IPS-11a (cell line): ENCODE data around the gene PCDHB6.
"Not testable (repeated sequence)": the region's sequence is repeated elsewhere in the genome, so short reads cannot be mapped to it uniquely, and the experiment has no call there.

ENCODE experiments used
- H3K4me3 ChIP-seq: one replicate; pipeline ENCODE4 v1.5.1; 2013; ENCODE audit warnings: low read depth, low read length, control low read depth

PCDHB6 gene

DNA sequence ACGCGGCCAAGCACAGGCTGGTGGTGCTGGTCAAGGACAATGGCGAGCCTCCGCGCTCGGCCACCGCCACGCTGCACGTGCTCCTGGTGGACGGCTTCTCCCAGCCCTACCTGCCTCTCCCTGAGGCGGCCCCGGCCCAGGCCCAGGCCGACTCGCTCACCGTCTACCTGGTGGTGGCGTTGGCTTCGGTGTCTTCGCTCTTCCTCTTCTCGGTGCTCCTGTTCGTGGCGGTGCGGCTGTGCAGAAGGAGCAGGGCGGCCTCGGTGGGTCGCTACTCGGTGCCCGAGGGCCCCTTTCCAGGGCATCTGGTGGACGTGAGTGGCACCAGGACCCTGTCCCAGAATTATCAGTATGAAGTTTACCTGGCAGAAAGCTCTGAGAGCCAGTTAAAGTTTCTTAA, 8.0 kb downstream of the PCDHB6 start:
- not testable (repeated sequence) for H3K4me3 ChIP-seq

DNA sequence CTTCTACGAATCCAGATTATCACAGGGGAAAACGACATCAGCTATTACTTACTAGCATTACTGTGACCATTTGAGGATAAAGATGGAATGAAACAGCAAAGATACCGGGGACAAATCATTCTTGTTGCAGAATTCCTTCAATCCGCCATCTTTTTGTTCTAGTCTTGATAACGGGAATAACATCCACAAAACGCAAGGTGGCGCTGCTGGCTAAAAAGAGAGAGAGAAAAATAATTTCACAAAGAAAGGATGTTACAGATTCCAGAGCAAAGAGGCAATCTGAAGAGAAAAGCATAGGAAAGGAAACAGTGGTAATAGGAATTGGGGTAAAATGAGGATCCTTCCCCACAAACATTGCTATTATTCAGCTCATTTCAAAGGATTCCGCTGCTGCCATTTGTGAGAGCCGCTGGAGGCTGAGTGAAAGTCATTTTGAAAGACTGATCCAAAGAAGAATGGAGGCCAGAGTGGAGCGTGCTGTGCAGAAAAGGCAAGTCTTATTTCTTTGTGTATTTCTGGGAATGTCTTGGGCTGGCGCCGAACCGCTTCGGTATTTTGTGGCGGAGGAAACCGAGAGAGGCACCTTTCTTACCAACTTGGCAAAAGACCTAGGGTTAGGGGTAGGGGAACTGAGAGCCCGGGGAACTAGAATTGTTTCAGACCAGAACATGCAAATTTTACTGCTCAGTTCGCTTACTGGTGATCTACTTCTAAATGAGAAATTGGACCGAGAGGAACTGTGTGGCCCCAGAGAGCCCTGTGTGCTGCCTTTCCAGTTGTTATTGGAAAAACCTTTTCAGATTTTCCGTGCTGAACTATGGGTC, 22.7 kb downstream of the PCDHB6 start, which contains the start of gene PCDHB7:
Gene PCDHB7, plus strand, starts transcription at position 264 of the 824 bp plus-strand sequence. Its CDS starts 192 bp downstream, at position 456.
- no peak within 1 kb of the TSS for H3K4me3 ChIP-seq

DNA sequence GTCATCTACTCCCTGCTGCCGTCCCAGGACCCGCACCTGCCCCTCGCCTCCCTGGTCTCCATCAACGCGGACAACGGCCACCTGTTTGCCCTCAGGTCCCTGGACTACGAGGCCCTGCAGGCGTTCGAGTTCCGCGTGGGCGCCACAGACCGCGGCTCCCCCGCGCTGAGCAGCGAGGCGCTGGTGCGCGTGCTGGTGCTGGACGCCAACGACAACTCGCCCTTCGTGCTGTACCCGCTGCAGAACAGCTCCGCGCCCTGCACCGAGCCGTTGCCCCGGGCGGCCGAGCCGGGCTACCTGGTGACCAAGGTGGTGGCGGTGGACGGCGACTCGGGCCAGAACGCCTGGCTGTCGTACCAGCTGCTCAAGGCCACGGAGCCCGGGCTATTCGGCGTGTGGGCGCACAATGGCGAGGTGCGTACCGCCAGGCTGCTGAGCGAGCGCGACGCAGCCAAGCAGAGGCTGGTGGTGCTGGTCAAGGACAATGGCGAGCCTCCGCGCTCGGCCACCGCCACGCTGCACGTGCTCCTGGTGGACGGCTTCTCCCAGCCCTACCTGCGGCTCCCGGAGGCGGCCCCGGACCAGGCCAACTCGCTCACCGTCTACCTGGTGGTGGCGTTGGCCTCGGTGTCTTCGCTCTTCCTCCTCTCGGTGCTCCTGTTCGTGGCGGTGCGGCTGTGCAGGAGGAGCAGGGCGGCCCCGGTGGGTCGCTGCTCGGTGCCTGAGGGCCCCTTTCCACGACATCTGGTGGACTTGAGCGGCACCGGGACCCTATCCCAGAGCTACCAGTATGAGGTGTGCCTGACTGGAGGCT, 24.6 kb downstream of the PCDHB6 start:
- H3K4me3 ChIP-seq: not testable (repeated sequence)

DNA sequence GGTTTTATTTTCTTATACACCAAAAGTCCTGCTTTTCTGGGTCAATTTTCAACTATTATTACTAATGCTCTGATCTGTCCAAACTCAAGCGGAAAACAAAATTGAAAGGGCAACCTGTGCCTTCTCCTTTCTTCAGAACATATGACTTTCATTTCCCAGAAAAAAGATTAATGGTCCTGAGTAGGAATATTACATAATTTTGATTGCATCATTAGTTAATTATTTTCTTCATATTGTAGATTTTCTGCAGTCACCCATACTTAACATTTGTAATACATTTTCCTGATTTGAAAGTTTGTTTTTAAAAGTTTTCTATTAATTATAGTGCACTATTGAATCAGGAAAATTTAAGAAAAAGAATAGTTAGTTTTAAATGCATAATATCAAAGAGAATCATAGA, 26.1 kb downstream of the PCDHB6 start:
- no peak overlapping the region for H3K4me3 ChIP-seq

- not testable (repeated sequence) for H3K4me3 ChIP-seq
Measured at GRCh38 chr5:141177577-141178191, 27.8 kb downstream of the PCDHB6 start, which contains the start of gene PCDHB8. Gene PCDHB8 (plus strand): TSS chr5:141177790. CDS start chr5:141178035, 245 bp downstream.

DNA sequence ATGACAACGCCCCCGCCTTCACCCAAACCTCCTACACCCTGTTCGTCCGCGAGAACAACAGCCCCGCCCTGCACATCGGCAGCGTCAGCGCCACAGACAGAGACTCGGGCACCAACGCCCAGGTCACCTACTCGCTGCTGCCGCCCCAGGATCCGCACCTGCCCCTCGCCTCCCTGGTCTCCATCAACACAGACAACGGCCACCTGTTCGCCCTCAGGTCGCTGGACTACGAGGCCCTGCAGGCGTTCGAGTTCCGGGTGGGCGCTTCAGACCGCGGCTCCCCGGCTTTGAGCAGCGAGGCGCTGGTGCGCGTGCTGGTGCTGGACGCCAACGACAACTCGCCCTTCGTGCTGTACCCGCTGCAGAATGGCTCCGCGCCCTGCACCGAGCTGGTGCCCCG, 29.5 kb downstream of the PCDHB6 start:
- H3K4me3 ChIP-seq: not testable (repeated sequence)

GRCh38 chr5:141179876-141180275, 30.0 kb downstream of the PCDHB6 start:
- not testable (repeated sequence) for H3K4me3 ChIP-seq

- H3K4me3 ChIP-seq: no peak overlapping the region
Measured at GRCh38 chr5:141180313-141180712, 30.5 kb downstream of the PCDHB6 start.

DNA sequence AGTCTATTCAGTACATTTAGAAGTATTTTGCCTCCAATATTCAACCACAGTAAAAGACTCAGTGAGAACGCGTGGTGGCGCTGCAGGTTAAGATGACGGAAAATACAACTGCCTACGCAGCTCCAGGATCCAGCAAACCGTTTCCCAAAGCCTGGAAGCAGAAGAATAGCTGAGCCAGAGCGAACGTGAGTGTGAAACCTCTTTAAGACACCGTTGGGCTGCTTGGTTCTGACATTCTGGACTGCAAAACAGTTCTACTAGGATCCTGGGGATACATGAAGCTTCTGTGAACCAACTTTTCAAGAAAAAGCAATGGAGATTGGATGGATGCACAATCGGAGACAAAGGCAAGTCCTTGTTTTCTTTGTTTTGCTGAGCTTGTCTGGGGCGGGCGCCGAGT, 32.4 kb downstream of the PCDHB6 start, which contains the start of gene PCDHB16:
Gene PCDHB16, plus strand, starts transcription at position 140 of the 400 bp plus-strand sequence. Its CDS starts 173 bp downstream, at position 313.
- H3K4me3 ChIP-seq: peak within 1 kb of the TSS; percentile 2

DNA sequence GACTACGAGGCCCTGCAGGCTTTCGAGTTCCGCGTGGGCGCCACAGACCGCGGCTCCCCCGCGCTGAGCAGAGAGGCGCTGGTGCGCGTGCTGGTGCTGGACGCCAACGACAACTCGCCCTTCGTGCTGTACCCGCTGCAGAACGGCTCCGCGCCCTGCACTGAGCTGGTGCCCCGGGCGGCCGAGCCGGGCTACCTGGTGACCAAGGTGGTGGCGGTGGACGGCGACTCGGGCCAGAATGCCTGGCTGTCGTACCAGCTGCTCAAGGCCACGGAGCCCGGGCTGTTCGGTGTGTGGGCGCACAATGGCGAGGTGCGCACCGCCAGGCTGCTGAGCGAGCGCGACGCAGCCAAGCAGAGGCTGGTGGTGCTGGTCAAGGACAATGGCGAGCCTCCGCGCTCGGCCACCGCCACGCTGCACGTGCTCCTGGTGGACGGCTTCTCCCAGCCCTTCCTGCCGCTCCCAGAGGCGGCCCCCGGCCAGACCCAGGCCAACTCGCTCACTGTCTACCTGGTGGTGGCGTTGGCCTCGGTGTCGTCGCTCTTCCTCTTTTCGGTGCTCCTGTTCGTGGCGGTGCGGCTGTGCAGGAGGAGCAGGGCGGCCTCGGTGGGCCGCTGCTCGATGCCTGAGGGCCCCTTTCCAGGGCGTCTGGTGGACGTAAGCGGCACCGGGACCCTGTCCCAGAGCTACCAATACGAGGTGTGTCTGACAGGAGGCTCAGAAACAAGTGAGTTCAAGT, 34.4 kb downstream of the PCDHB6 start:
- not testable (repeated sequence) for H3K4me3 ChIP-seq

- no peak within 1 kb of the TSS for H3K4me3 ChIP-seq
Measured at GRCh38 chr5:141186897-141187512, 37.1 kb downstream of the PCDHB6 start, which contains the start of gene PCDHB9. Gene PCDHB9 (plus strand): TSS chr5:141187161. CDS start chr5:141187319, 158 bp downstream.

- H3K4me3 ChIP-seq: not testable (repeated sequence)
Measured at GRCh38 chr5:141188682-141189081, 38.8 kb downstream of the PCDHB6 start.

DNA sequence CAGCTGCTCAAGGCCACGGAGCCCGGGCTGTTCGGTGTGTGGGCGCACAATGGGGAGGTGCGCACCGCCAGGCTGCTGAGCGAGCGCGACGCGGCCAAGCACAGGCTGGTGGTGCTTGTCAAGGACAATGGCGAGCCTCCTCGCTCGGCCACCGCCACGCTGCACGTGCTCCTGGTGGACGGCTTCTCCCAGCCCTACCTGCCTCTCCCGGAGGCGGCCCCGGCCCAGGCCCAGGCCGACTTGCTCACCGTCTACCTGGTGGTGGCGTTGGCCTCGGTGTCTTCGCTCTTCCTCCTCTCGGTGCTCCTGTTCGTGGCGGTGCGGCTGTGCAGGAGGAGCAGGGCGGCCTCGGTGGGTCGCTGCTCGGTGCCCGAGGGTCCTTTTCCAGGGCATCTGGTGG, 39.3 kb downstream of the PCDHB6 start:
- H3K4me3 ChIP-seq: not testable (repeated sequence)

DNA sequence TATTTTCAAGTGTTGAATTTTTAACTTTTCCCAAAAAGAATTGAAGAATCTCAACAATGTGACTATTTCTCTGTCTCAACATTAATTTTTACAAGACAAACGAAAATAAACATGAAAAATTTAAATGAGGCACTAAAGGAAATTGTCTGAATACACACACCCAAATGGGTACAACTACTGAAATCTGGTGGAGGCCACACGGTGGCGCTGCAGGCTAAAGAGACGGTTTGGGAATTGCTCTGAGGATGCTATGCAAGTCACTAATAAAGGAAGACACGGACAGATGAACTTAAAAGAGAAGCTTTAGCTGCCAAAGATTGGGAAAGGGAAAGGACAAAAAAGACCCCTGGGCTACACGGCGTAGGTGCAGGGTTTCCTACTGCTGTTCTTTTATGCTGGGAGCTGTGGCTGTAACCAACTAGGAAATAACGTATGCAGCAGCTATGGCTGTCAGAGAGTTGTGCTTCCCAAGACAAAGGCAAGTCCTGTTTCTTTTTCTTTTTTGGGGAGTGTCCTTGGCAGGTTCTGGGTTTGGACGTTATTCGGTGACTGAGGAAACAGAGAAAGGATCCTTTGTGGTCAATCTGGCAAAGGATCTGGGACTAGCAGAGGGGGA, 42.4 kb downstream of the PCDHB6 start, which contains the start of gene PCDHB10:
Gene PCDHB10, plus strand, starts transcription at position 244 of the 616 bp plus-strand sequence. Its CDS starts 200 bp downstream, at position 444.
- H3K4me3 ChIP-seq: no peak within 1 kb of the TSS

DNA sequence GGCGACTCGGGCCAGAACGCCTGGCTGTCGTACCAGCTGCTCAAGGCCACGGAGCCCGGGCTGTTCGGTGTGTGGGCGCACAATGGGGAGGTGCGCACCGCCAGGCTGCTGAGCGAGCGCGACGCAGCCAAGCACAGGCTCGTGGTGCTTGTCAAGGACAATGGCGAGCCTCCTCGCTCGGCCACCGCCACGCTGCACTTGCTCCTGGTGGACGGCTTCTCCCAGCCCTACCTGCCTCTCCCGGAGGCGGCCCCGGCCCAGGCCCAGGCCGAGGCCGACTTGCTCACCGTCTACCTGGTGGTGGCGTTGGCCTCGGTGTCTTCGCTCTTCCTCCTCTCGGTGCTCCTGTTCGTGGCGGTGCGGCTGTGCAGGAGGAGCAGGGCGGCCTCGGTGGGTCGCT, 44.5 kb downstream of the PCDHB6 start:
- not testable (repeated sequence) for H3K4me3 ChIP-seq

GRCh38 chr5:141196363-141196762, 46.5 kb downstream of the PCDHB6 start:
- H3K4me3 ChIP-seq: no peak overlapping the region

GRCh38 chr5:141199359-141200235, 49.7 kb downstream of the PCDHB6 start, which contains the start of gene PCDHB11:
Gene PCDHB11 (plus strand): TSS chr5:141199627. CDS start chr5:141199775, 148 bp downstream.
- H3K4me3 ChIP-seq: no peak within 1 kb of the TSS

GRCh38 chr5:141201126-141201525, 51.3 kb downstream of the PCDHB6 start:
- H3K4me3 ChIP-seq: not testable (repeated sequence)
